NT2/D1 (cell line): ENCODE results near the gene MST1.

ENCODE experiments used
- YY1 ChIP-seq: IDR thresholded peaks from 2 replicates; pipeline ENCODE4 v1.6.1; 2011; ENCODE audit not compliant: insufficient read length, insufficient read depth
- ZNF274 ChIP-seq: IDR thresholded peaks from 2 replicates; pipeline ENCODE4 v1.6.1; 2011; ENCODE audit warnings: mild to moderate bottlenecking, low read depth, low read length

DNA sequence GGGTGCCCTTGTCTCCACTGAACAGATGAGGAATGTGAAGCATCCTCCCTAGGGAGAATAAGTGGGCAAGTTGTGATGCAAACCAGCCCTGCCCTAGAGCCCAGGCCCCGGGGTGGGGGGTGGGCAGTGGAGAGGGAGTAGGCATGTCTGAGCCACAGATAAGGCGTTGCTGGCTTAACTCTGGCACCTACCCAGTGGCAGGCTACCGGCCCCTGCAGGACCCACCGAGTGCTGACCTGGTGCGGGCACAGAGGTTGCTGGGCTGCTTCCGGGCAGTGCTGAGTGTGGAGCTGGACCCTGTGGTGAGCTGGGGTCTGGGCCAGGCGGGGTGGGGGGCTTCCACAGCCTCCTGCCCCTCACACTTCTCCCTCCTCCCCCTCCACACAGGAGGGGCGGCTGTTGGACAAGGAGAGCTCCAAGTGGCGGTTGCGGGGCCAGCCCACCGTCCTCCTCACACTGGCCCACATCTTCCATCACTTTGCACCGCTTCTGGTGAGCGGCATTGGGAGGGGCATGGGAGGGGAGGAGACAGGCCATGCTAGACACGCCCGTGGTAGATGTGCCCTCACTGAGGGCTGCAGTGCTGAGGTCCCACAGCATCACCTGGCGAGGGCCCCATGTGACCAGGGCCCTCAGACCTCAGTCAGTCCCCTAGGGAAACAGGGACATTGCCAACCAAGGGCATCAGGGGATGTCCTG lies 10.2 kb upstream of the MST1 start:
- TF ChIP-seq ZNF274, result no peak
- no peak for TF ChIP-seq YY1
